Fibroblast of lung (primary cell): Measurements from ENCODE around the gene SPTBN2.

Source experiments
- EZH2 ChIP-seq: IDR thresholded peaks from 2 replicates; pipeline ENCODE4 v1.5.1; 2012; ENCODE audit warnings: low read length, control low read depth, mild to moderate bottlenecking; ENCODE audit errors: missing control alignments
- TF ChIP-seq, protein P1 (sequence below), 2 donors: IDR thresholded peaks in 1 of 2; conservative IDR thresholded peaks in 1 of 2; 1 replicate in 1 of 2; 2 replicates in 1 of 2; pipeline ENCODE4 v1.5.1; 2011 to 2012; ENCODE audit warnings: low read length in 2 of 2, control low read depth in 1 of 2, inconsistent platforms in 1 of 2, low read depth in 1 of 2, mild to moderate bottlenecking in 1 of 2

DNA sequence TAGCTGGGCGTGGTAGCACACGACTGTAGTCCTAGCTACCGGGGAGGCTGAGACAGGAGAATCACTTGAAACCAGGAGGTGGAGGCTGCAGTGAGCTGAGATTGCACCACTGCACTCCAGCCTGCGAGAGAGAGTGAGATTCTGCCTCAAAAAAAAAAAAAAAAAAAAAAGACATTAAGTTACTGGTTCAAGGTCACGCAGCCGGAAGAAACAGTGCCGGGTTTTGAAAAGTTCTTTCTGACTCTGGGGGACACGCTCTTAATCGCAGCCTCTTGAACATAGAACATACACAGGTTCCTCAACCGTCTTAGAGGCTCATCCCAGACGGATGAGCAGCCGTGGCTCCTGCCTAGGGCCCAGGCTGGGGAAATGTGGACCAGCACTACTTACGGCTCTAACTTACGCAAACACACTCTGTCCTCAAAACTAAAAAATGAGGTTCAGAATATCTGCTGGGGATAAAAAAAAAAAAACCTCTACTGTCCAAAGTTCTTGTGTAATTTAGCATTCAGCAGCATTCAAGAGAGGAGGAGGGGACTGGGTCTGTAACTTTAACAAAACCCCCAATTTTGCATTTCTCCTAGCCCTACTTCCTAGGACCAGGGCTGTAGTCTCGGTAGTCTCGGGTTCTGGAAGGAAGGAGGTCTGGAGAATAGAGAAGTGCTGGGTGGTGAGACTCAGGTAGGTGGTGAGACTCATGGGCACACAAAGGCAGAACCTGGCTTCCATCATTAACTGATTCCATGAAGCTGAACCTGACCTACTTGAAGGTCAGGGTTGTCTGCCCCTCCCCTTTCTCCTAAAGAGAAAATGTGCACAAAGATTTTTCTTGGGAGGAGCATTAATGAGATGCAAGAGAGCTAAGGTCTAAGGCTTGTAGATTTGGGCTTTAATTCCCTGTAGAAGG is 6.0 kb downstream of the SPTBN2 start:
- TF ChIP-seq, protein P1, sequence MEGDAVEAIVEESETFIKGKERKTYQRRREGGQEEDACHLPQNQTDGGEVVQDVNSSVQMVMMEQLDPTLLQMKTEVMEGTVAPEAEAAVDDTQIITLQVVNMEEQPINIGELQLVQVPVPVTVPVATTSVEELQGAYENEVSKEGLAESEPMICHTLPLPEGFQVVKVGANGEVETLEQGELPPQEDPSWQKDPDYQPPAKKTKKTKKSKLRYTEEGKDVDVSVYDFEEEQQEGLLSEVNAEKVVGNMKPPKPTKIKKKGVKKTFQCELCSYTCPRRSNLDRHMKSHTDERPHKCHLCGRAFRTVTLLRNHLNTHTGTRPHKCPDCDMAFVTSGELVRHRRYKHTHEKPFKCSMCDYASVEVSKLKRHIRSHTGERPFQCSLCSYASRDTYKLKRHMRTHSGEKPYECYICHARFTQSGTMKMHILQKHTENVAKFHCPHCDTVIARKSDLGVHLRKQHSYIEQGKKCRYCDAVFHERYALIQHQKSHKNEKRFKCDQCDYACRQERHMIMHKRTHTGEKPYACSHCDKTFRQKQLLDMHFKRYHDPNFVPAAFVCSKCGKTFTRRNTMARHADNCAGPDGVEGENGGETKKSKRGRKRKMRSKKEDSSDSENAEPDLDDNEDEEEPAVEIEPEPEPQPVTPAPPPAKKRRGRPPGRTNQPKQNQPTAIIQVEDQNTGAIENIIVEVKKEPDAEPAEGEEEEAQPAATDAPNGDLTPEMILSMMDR (conservative IDR thresholded peaks at IDR 0.05 in 1 of 2, IDR thresholded peaks at IDR 0.05 in 1 of 2; ENCODE audit: low read depth in 1 of 2, low read length in 2 of 2) = no peak
- TF ChIP-seq EZH2 = no peak
